ENCODE results near the gene CDK17.
"Not testable (repeated sequence)": the region's sequence is repeated elsewhere in the genome, so short reads cannot be mapped to it uniquely, and the experiment has no call there.

CDK17 gene

GRCh38 chr12:96350982-96351381 is 49.3 kb downstream of the CDK17 start:
- no peak for FAIRE-seq

GRCh38 chr12:96347130-96347699 is 53.0 kb downstream of the CDK17 start:
- FAIRE-seq: no peak

GRCh38 chr12:96346716-96347115 is 53.5 kb downstream of the CDK17 start:
- FAIRE-seq: not testable (repeated sequence)

- no peak for FAIRE-seq
Measured at GRCh38 chr12:96344124-96344695, 56.0 kb downstream of the CDK17 start.

GRCh38 chr12:96343347-96343954 is 56.8 kb downstream of the CDK17 start:
- FAIRE-seq: no peak

- not testable (repeated sequence) for FAIRE-seq
Measured at GRCh38 chr12:96339666-96340065, 60.6 kb downstream of the CDK17 start.

- FAIRE-seq: no peak
Measured at GRCh38 chr12:96338852-96339471, 61.3 kb downstream of the CDK17 start.

- FAIRE-seq: no peak
Measured at GRCh38 chr12:96337953-96338352, 62.3 kb downstream of the CDK17 start.

GRCh38 chr12:96336489-96336888 is 63.8 kb downstream of the CDK17 start:
- no peak for FAIRE-seq

- FAIRE-seq: peak; percentile 41
Measured at GRCh38 chr12:96335270-96335669, 65.0 kb downstream of the CDK17 start.

- no peak for FAIRE-seq
Measured at GRCh38 chr12:96334502-96334901, 65.7 kb downstream of the CDK17 start.

- FAIRE-seq: no peak
Measured at GRCh38 chr12:96329545-96329944, 70.7 kb downstream of the CDK17 start.

- no peak for FAIRE-seq
Measured at GRCh38 chr12:96329018-96329417, 71.2 kb downstream of the CDK17 start.

- no peak for FAIRE-seq
Measured at GRCh38 chr12:96327889-96328288, 72.3 kb downstream of the CDK17 start.

- no peak for FAIRE-seq
Measured at GRCh38 chr12:96327346-96327745, 72.9 kb downstream of the CDK17 start.

GRCh38 chr12:96326628-96327227 is 73.5 kb downstream of the CDK17 start:
- no peak for FAIRE-seq

GRCh38 chr12:96323906-96324305 is 76.3 kb downstream of the CDK17 start:
- no peak for FAIRE-seq

GRCh38 chr12:96322720-96323119 is 77.5 kb downstream of the CDK17 start:
- FAIRE-seq: no peak

GRCh38 chr12:96321941-96322340 is 78.3 kb downstream of the CDK17 start:
- FAIRE-seq: no peak

- not testable (repeated sequence) for FAIRE-seq
Measured at GRCh38 chr12:96317801-96318200, 82.4 kb downstream of the CDK17 start.

GRCh38 chr12:96315741-96316481 is 84.3 kb downstream of the CDK17 start:
- not testable (repeated sequence) for FAIRE-seq

- FAIRE-seq: no peak
Measured at GRCh38 chr12:96314723-96315122, 85.5 kb downstream of the CDK17 start.

- FAIRE-seq: no peak
Measured at GRCh38 chr12:96313606-96314005, 86.6 kb downstream of the CDK17 start.
